GM12878 (cell line): Measurements from ENCODE around the gene SLC15A3. TPM values are rescaled to one million over a fixed set of nuclear protein-coding genes. Genes with fewer than 3 reads are reported as not detected.

Experiments
- CHD1 ChIP-seq: IDR thresholded peaks from 2 replicates; pipeline ENCODE4 v1.6.1; 2012; ENCODE audit warnings: low read depth, low read length, improper control_type of control experiment
- DPF2 ChIP-seq: fragments of 450-650 bp; IDR thresholded peaks from 2 replicates; pipeline ENCODE4 v1.6.1; 2017; ENCODE audit warnings: mild to moderate bottlenecking
- JUND ChIP-seq: IDR thresholded peaks from 2 replicates; pipeline ENCODE4 v1.6.1; 2012; ENCODE audit warnings: low read depth, mild to moderate bottlenecking, low read length, improper control_type of control experiment, moderate library complexity
- KLF5 ChIP-seq: fragments of 450-650 bp; IDR thresholded peaks from 2 replicates; pipeline ENCODE4 v1.6.1; 2014; ENCODE audit warnings: mild to moderate bottlenecking; ENCODE audit not compliant: partially characterized antibody
- MYC ChIP-seq: IDR thresholded peaks from 2 replicates; pipeline ENCODE4 v1.6.1; 2011; ENCODE audit warnings: mild to moderate bottlenecking, low read length, moderate library complexity, inconsistent platforms; ENCODE audit not compliant: insufficient read depth, insufficient replicate concordance, insufficient read length, severe bottlenecking
- NR2F1 ChIP-seq: fragments of 450-650 bp; conservative IDR thresholded peaks from 2 replicates; pipeline ENCODE4 v1.6.1; 2017; ENCODE audit warnings: mild to moderate bottlenecking
- PML ChIP-seq: IDR thresholded peaks from 2 replicates; pipeline ENCODE4 v1.6.1; 2012; ENCODE audit warnings: low read length, inconsistent platforms
- RFX5 ChIP-seq: IDR thresholded peaks from 2 replicates; pipeline ENCODE4 v1.6.1; 2011; ENCODE audit warnings: low read depth, low read length, improper control_type of control experiment
- ZSCAN29 ChIP-seq: fragments of 450-650 bp; IDR thresholded peaks from 2 replicates; pipeline ENCODE4 v1.6.1; 2017; ENCODE audit warnings: mild to moderate bottlenecking, moderate library complexity
- polyA plus RNA-seq, 11 experiments: library from polyadenylated mRNA; depleted of rRNA in 4 of 11; unstranded in 6 of 11; stranded (reverse) in 5 of 11; fragments of >200 nt; fragmentation: Nextera tagmentation in 4 of 11; fragmentation: Illumina TruSeq in 1 of 11; extraction: Ambion mirVana in 4 of 11; extraction: Trizol in 1 of 11; gene quantifications; 1 replicate in 1 of 11; 2 replicates in 10 of 11; pipeline versions ENCODE4 v1.2.1 to v1.2.3, GENCODE V29; 2011 to 2016; ENCODE audit warnings: inconsistent platforms in 2 of 11, missing spikeins in 2 of 11, low read depth in 1 of 11
- total RNA-seq, 4 experiments: library from RNA; depleted of rRNA in 3 of 4; stranded (reverse); fragments of >200 nt in 3 of 4; fragmentation: Illumina TruSeq in 1 of 4; extraction: Trizol in 1 of 4; gene quantifications; 2 replicates each; pipeline versions ENCODE4 v1.2.1 to v1.2.3, GENCODE V29; 2013 to 2021
- TF ChIP-seq, protein P1 (sequence below): fragments of 450-650 bp; IDR thresholded peaks from 2 replicates; pipeline ENCODE4 v1.6.1; 2018; ENCODE audit warnings: borderline replicate concordance, mild to moderate bottlenecking; ENCODE audit not compliant: partially characterized antibody
- TF ChIP-seq, protein P2 (sequence below): fragments of 450-650 bp; IDR thresholded peaks from 2 replicates; pipeline ENCODE4 v1.6.1; 2017; ENCODE audit warnings: mild to moderate bottlenecking, moderate library complexity
- TF ChIP-seq, protein P3 (sequence below): fragments of 450-650 bp; IDR thresholded peaks from 2 replicates; pipeline ENCODE4 v1.6.1; 2017; ENCODE audit warnings: mild to moderate bottlenecking, moderate library complexity
- TF ChIP-seq, protein P4 (sequence below): IDR thresholded peaks from 2 replicates; pipeline ENCODE4 v1.6.1; 2012; ENCODE audit warnings: low read length, inconsistent platforms
- TF ChIP-seq, protein P5 (sequence below): fragments of 450-650 bp; IDR thresholded peaks from 2 replicates; pipeline ENCODE4 v1.6.1; 2017; ENCODE audit warnings: borderline replicate concordance

Gene SLC15A3
- total and polyA plus RNA-seq, 10 of the 15 experiments (the other 5 are each of a cell fraction or from before 2014, with no cell fraction given), result 17.7 to 102 (median 55.8) TPM

DNA sequence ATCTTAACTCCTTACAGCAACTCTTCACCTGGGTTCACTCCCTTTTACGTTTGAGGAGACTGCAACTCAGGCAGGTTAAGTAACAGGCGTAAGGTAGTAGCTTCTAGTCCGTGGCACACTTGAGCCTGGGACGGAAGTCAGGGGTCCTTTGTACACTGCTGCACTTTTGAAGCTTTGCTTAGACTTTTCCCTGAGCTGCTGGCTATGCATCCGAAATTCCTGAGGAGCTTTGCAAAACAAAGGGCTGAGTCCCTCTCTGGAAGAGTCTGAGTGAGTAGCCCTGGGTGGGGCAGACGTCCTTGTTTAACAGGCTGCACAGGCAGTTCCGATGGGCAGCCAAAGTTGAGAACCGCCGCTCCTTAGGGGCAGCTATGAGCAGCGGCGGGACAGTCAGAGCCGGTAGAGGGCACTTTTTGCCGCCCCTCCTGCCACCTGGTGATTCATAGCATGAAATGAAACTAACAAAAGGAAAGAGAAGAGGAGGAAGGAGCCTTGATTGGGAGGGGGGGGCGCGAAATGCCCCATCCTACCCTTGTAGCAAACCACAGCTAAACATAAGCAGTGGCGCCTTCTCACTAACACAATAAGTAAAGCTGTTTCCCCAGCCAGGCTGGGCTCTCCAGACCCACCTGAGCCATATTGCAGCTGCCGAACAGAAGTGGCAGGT, 36.6 kb downstream of the SLC15A3 start (continued):
- TF ChIP-seq, protein P1, sequence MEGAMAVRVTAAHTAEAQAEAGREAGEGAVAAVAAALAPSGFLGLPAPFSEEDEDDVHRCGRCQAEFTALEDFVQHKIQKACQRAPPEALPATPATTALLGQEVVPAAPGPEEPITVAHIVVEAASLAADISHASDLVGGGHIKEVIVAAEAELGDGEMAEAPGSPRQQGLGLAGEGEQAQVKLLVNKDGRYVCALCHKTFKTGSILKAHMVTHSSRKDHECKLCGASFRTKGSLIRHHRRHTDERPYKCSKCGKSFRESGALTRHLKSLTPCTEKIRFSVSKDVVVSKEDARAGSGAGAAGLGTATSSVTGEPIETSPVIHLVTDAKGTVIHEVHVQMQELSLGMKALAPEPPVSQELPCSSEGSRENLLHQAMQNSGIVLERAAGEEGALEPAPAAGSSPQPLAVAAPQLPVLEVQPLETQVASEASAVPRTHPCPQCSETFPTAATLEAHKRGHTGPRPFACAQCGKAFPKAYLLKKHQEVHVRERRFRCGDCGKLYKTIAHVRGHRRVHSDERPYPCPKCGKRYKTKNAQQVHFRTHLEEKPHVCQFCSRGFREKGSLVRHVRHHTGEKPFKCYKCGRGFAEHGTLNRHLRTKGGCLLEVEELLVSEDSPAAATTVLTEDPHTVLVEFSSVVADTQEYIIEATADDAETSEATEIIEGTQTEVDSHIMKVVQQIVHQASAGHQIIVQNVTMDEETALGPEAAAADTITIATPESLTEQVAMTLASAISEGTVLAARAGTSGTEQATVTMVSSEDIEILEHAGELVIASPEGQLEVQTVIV, result no peak
- TF ChIP-seq DPF2 (peak; percentile 94), PML (no peak), KLF5 (no peak), JUND (peak; percentile 94), CHD1 (no peak), RFX5 (no peak), NR2F1 (peak; percentile 56), MYC (no peak), ZSCAN29 (no peak)
- TF ChIP-seq, protein P2, sequence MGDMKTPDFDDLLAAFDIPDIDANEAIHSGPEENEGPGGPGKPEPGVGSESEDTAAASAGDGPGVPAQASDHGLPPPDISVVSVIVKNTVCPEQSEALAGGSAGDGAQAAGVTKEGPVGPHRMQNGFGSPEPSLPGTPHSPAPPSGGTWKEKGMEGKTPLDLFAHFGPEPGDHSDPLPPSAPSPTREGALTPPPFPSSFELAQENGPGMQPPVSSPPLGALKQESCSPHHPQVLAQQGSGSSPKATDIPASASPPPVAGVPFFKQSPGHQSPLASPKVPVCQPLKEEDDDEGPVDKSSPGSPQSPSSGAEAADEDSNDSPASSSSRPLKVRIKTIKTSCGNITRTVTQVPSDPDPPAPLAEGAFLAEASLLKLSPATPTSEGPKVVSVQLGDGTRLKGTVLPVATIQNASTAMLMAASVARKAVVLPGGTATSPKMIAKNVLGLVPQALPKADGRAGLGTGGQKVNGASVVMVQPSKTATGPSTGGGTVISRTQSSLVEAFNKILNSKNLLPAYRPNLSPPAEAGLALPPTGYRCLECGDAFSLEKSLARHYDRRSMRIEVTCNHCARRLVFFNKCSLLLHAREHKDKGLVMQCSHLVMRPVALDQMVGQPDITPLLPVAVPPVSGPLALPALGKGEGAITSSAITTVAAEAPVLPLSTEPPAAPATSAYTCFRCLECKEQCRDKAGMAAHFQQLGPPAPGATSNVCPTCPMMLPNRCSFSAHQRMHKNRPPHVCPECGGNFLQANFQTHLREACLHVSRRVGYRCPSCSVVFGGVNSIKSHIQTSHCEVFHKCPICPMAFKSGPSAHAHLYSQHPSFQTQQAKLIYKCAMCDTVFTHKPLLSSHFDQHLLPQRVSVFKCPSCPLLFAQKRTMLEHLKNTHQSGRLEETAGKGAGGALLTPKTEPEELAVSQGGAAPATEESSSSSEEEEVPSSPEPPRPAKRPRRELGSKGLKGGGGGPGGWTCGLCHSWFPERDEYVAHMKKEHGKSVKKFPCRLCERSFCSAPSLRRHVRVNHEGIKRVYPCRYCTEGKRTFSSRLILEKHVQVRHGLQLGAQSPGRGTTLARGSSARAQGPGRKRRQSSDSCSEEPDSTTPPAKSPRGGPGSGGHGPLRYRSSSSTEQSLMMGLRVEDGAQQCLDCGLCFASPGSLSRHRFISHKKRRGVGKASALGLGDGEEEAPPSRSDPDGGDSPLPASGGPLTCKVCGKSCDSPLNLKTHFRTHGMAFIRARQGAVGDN, result no peak
- TF ChIP-seq, protein P3, sequence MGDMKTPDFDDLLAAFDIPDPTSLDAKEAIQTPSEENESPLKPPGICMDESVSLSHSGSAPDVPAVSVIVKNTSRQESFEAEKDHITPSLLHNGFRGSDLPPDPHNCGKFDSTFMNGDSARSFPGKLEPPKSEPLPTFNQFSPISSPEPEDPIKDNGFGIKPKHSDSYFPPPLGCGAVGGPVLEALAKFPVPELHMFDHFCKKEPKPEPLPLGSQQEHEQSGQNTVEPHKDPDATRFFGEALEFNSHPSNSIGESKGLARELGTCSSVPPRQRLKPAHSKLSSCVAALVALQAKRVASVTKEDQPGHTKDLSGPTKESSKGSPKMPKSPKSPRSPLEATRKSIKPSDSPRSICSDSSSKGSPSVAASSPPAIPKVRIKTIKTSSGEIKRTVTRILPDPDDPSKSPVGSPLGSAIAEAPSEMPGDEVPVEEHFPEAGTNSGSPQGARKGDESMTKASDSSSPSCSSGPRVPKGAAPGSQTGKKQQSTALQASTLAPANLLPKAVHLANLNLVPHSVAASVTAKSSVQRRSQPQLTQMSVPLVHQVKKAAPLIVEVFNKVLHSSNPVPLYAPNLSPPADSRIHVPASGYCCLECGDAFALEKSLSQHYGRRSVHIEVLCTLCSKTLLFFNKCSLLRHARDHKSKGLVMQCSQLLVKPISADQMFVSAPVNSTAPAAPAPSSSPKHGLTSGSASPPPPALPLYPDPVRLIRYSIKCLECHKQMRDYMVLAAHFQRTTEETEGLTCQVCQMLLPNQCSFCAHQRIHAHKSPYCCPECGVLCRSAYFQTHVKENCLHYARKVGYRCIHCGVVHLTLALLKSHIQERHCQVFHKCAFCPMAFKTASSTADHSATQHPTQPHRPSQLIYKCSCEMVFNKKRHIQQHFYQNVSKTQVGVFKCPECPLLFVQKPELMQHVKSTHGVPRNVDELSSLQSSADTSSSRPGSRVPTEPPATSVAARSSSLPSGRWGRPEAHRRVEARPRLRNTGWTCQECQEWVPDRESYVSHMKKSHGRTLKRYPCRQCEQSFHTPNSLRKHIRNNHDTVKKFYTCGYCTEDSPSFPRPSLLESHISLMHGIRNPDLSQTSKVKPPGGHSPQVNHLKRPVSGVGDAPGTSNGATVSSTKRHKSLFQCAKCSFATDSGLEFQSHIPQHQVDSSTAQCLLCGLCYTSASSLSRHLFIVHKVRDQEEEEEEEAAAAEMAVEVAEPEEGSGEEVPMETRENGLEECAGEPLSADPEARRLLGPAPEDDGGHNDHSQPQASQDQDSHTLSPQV, result no peak
- TF ChIP-seq, protein P4, sequence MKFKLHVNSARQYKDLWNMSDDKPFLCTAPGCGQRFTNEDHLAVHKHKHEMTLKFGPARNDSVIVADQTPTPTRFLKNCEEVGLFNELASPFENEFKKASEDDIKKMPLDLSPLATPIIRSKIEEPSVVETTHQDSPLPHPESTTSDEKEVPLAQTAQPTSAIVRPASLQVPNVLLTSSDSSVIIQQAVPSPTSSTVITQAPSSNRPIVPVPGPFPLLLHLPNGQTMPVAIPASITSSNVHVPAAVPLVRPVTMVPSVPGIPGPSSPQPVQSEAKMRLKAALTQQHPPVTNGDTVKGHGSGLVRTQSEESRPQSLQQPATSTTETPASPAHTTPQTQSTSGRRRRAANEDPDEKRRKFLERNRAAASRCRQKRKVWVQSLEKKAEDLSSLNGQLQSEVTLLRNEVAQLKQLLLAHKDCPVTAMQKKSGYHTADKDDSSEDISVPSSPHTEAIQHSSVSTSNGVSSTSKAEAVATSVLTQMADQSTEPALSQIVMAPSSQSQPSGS, result no peak
- TF ChIP-seq, protein P5, sequence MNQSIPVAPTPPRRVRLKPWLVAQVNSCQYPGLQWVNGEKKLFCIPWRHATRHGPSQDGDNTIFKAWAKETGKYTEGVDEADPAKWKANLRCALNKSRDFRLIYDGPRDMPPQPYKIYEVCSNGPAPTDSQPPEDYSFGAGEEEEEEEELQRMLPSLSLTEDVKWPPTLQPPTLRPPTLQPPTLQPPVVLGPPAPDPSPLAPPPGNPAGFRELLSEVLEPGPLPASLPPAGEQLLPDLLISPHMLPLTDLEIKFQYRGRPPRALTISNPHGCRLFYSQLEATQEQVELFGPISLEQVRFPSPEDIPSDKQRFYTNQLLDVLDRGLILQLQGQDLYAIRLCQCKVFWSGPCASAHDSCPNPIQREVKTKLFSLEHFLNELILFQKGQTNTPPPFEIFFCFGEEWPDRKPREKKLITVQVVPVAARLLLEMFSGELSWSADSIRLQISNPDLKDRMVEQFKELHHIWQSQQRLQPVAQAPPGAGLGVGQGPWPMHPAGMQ, result no peak
